Epidermal melanocyte (primary cell): ENCODE data around the gene ZNF423.
"Not testable (repeated sequence)": the region's sequence is repeated elsewhere in the genome, so short reads cannot be mapped to it uniquely, and the experiment has no call there.

Source experiments
- DNase-seq: peaks from one replicate; pipeline ENCODE4 v3.0.0; 2011; ENCODE audit warnings: low spot score; ENCODE audit not compliant: insufficient read length

Gene ZNF423

DNA sequence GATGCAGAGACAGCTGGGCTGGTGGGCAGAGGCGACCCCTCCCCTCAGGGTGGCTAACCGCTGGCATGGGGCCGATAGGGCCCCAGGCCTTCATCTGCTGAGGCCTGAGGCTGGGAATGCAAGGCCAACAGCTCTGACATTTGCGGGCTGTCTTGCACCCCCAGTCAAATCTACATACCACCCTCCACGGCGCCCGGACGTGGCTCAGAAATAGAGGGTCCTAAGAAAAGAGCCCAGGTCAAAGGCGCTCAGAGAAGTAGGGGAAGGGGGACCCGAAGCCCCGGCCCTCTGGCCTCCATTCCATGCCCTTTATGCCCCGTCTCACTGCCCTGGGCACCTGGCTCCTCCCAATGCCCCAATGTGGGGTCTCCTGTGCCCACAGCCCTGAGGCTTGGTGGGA, 340.1 kb downstream of the ZNF423 start:
- no peak for DNase-seq

DNA sequence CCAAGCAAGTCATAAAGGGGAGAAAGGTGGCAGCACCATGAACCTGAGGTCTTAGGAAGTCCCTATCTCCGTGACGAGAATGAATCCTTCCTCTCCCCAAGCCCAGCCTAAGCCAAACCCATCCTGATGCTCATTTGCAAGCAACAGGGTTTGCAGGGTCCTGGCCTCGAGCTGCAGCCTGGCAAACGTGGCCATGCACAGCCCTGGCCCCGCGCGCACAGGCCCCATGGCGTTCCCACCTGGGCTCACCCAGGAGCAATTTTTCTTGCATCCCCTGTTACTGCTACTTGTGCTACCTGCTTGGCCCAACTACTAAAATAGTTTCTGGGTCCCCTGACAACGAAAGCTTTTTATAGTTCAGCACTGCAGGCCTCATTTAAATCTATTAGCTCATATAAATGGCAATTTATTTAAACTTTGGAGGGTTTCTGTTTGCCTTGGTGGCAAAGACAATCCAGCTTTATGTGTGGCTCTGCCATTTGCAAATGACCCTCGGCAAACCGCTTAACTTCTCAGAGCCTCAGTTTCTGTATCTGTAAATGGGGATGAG, 340.8 kb downstream of the ZNF423 start:
- no peak for DNase-seq

DNA sequence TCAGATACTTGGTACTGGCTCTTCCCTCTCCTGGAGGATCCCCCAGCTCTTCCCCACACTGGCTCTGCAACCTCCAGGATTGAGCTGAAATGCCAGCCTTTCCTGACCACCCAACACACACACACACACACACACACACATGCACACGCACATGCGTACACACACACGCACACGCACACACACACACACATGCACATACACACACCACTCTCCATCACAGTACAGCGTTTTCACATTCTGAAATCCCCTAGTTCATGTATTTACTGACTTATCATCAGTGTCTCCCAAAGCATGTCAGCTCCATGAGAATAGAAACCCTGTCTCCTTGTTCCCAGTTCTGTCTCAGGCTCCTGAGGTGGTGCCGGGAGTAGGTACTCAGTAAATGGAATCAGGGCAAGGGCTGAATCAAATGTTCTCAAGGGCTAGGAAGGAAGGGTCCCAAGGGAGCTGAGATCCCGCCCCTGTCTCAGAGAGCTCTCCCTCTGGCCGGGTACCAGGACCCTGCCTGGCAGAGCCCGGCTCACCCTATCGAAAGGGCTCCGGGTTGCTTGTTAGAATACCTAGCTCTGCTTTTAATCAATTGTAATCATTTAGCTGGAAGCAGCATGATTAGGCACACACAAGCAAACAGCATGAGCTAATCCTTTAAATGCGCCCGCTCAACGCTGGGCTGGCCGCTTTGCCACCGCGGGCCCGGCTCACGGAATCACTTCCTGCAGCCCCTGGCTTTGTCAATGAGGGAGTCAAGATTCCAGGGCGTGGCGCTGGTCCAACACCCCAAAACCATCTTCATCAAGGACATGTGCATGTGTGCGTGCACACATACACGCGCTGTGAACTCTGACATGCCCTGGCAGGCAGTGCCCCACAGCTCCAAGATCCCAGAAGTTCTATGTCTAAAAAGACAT, 341.6 kb downstream of the ZNF423 start:
- no peak for DNase-seq

DNA sequence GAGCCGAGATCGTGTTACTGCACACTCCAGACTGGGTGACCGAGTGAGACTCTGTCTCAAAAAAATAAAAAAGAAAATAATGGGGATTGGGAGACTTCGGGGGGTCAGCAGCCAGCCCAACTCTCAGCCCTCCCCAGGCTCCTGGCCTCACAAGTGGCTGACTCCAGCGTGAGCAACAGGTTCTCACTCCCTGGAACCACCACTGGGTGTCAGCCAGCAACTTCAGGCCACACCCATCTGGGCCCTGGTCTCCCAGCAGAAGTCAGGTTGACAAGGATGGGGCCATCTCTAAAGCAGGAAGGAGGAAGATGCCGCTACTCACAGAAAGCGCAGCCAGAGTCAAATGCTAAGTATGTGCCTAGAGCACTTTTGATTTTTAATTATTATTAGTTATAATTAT, 342.9 kb downstream of the ZNF423 start:
- no peak for DNase-seq

DNA sequence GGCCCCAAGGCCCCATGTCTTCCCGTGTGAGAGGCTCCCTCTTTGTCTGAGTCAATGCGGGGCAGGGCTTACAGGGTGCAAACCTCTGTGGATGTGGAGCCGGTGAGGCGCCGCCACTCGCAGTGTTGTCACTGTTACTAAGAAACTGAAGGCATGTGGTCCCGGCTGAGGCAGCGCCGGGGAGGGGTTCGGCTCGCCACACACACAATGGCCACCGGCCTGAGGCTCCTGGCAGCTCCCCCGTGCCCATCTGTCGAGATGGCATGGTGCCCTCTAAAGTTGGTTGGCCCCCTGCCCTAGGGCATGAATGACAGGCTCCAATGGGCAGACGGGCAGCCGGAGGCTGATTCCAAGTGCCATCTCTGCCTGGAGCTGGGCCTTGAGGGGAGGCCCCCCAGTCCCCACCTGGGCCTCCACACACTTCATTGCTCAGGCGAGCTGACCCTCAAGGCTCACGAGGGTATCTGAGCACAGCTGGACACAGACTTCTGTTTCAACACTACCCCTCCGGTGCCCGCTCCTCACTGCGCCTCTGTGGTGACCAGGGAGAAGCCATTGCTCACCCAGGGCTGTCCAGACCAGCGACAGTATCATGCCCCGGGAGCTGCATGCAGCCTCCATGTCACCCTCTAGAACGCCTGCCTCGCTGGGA, 345.1 kb downstream of the ZNF423 start:
- no peak for DNase-seq

DNA sequence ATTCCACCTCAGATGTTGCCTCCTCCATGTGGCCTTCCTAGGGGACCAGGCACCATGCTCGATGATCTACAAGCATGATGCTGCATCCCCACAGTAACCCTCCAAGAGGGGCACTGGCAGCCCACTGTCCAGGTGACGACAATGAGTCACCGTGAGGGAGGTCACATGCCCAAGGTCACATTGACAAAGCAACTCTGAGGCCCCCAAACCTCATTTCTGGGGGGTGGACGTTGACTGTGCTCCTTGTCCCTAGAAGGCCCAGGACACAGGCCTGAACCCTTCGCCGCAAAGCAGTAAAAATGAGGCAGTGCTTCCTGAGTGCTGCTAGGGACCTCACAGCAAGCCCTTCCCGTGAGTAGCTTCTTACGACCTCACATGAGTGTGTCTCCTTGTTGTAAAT, 345.8 kb downstream of the ZNF423 start:
- DNase-seq = no peak

DNA sequence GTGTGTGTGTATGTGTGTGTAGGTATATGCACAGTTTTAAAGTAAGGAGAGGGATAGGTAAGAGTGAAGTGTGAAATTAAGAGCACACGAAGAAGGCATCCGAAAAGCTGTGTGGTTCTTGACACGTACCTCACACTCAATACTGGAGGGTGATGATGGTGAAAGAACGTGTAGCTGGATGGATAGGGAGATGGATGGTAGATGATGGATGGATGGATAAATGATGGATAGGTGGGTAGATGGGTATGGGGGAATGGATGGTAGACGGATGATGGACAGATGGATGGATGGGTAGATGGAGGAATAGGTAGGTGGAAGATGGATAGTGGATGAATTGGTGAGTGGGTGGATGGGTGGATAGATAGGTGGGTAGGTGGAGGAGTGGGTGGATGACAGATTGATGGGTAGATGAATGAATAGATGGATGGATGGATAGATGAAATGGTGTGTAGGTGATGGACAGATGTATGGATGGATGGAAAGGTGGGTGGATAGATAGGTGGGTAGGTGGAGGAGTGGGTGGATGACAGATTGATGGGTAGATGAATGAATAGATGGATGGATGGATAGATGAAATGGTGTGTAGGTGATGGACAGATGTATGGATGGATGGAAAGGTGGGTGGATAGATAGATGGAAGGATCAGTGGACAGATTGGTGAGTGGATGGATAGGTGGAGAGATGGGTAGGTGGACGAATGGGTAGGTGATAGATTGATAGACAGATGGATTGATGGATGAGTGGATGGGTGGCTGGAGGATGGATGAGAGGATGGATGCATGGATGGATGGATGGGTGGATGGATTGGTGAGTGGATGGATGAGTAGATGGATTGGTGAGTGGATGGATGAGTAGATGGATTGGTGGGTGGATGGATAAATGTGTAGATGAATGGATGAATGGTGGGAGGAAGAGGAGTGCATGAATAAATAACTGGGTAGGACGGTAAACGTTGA, 349.6 kb downstream of the ZNF423 start:
- not testable (repeated sequence) for DNase-seq

DNA sequence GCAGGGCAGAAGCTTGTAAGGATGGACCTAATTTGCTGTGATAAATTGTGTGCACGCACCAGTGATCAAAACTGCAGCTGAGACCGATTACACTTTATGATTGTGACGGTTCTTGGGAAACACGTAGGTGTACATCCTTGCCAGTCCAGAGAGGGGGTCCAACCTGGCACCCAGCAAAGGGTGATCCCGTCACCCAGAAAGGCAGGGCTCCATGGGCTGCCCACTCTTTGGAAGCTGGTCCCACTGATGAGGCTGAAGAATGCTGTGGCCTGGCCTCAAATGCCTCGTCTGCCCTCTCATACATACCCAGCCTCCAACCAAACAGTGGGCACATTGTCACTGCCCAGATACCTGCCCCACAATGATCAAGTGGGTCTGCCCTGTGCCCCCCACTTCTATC, 350.4 kb downstream of the ZNF423 start:
- no peak for DNase-seq

DNA sequence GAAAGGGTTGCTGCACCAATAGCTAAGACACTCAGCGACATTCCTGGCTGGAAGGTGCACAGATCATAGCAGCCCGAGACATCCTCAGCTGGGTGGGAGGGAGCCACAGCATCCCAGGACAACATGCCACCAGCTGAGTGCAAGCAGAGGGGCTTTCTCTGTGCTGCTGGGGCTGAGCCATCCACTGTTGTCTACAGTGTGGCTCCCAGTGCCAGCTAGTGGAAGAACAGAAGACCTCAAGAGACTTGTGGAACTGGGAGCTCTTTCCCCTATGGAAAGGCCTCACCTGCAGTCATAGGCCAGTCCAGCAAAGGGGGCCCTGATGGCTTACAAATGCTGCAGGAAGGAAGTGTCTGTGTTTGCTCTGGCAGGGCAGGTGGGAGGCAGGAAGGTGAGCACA, 351.3 kb downstream of the ZNF423 start:
- no peak for DNase-seq

DNA sequence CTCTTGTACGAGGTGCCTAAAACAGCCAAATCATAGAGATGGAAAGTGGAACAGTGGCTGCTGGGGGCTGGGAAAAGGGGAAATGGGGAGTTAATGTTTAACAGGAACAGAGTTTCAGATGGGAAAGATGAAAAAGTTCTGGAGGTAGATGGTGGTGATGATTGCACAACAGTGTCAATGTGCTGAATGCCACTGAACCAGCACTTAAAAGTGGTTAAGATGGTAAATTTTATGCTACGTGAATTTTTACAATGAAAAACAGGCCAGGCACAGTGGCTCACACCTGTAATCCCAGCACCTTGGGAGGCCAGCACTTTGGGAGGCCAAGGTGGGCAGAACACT, 351.9 kb downstream of the ZNF423 start:
- no peak for DNase-seq

DNA sequence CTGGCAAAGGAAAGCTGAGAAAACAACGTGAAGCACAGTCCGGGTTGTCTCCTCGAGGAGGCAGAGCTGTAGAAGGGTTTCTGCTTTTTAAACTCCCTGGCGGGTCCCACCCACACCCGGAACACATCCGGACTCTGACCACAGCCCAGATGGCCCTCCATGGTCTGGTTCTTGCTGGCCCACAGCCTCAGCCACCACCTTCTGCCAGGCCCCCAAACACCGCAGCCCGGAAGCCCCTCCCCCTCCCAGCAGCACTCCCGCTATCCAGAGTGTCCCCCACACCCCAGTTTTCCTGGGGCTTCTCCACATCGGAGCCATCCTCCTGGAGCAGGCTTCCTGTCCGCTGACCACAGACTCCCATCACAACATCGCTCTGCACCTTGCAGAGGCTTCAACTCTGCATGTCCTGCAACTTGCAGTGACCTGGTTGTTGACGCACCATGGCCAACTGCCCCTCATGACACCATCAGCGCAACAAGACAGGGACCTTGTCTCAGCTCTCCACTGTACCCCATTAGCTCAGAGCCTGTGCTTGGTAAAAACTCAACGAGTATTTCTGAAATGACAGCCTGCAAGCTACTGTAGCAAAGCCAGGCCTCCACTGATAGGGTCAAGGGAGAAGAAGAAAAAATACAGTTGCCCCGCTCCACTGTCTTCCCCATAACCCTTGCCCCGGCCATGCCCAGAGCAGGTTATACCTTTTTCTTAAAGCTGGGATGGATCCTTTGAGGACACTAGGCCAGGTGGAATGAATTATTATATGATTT, 352.5 kb downstream of the ZNF423 start:
- DNase-seq = no peak

DNA sequence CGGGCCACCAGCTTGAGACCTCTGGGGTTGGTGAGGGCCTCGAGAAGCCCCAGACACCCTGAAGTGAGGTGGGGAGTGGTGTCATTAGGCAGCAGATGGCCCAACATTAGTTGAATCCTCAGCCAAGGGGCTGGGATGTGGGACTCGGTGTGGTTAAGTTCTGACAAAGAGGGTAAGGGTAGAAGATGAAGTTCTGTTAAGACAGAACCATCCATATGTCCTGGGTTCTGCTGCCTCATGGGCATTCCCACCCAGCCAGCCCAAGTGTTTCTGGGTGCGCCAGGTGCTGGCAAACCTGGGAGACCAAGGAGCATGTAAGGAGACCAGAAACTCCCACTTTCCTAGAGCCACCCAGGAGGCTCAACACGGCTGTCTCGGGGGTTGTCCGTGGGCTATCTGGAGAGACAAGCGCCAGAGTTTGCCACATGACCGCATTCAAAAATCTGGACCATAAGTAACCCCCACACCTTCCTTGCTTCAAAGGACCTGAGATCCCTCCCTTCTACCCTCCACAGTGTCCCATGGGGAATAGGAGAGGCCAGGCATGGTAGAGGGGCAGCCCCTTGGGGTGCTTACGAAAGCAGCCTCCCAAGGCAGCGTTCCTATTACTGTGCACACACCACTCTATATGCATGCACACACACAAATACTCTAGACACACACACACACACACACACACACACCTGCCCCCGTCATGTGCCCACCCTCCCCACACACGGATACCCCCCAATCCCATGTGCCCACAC, 353.6 kb downstream of the ZNF423 start:
- DNase-seq = no peak

DNA sequence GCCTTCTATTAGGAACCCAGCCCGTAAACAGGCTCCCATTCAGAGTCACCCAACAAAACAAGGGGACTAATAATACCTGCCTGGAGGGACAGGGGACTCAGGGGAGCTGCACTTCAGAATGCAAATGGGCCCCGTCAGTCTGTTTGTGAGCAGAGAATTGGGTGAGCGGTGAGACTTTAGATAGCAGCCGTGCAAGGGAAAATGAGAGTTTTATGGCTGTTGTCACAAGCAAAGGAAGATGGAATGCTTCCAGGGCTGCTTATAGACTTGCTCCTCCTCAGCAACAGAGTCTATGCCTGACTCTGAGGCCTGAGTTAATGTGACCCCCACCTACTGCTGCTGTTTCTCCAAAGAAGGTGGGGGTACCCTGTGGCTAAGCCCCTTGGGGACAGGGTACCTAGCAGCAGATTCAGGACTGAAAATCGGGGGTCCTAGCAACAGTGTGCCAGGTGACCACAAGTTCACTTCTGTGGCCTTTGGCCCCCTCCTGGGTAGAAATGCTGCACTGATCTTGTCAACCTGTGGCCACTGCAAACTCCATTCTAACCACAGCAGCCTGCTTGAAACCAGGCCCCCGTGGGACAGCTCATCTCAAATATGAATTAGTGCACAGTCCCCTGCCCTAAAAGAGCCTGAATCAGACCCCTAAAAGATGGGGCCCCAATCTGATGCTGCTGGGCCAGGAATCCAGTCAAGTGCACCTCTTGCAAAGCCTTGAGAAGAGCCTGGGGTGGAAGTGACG, 355.9 kb downstream of the ZNF423 start:
- DNase-seq = no peak

DNA sequence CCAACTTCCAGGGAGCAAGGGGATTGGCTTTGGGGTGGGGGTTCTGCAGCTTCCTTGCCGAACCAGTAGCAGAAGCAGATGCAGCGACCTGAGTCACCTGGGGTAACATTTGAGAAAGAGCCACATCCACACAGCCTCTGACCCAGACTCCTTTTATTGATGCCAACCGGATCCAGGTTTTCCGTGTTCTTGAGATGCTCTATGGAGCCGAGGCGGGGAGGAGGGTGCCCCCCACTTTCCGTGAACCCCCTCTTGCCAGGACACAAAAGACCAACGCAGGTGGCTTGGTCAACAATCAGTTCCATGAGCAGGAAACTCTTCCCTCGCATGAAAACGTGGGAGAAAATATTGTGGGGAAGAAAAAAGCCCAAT, 356.5 kb downstream of the ZNF423 start:
- DNase-seq = no peak

DNA sequence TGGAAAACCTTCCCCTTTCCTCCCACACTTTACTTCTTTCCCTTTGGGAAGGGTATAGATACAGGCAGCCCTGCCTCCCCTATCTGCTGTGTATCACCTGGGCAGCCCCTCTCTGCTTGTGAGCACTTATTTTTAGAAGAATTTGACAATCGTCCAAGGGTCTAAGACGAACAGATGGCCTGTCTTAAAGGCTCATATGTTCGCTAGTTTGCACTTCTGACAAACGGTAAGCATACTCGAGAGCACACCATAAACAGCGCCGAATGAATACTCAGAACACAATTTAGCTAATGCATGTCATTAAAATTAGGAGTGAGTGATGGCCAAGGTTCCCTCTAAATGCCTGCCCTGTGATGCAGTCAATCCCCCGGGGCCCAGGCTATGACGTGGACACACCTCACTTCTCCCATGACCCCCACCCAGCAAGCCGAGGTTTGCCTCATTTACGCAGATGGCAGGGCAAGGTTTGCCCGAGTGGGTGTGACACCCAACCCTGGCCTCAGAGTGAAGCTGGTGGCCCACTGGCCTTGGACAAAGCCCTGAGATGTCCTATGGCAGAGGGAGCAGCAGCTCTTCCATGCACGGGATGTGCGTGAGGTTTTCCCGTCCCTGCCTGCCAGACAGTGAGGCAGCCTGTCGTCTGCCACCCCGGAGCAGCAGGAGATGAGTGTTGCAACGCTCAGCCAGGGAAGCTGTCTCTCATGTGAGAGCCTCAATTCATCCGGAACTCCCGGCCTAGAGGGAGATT, 357.1 kb downstream of the ZNF423 start:
- DNase-seq = no peak

DNA sequence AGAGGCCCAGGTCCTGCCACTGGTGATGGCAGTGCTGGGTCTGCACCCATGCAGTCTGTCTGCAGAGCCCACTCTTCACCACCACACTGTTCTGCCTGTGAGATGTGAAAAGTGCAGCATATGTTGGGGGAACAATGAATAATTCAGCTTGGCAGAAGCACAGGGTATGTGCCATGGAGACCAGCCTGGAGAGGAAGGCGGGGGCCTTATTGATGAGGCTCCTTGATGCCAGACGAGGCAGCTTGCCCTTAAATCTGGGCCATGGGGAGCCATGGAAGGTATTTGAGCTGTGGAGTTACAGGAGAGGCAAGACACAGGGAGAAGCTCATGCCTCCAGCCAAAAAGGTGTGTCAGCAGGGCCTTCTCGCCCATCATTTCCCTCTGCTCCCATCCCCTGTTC, 357.6 kb downstream of the ZNF423 start:
- DNase-seq = no peak

DNA sequence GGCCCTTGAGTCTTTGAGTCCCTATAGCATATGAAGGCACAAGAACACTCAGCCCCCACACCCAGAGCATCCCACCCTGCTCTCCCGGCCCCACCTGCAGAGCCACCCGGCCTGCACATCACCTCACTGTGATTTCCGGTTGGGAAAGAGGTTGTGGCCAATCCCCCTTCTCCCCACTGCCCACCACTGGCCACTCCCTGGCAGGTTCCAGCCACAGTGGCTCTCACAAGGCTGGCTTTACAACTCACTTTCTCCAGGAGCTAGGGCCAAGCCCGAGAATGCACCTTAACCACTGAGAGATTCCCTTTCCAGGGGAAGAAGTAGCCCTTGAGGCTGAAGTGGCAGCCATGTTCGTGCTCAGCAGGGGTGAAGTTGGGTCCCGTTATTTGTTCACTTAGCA, 358.4 kb downstream of the ZNF423 start:
- no peak for DNase-seq

DNA sequence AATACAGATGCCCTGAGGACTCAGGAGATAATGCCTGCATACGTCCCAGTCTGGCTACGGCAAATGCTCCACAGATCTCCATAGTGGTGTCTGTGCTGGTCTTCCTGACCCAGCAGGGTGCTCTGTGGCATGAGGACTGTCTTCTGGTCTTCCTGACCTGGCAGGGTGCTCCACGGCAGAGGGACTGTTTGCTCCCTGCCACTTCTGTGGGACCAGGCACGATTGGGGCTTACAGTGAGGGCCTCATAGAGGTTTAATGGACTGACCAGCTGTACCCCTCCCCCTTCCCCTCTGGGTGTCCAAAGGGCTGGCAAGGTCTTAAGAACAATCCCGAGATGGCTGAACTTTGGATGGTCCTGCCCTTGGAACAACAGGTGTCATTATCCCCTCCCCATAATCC, 359.3 kb downstream of the ZNF423 start:
- no peak for DNase-seq
